ENCODE results near the gene SORT1.
"Not testable (repeated sequence)": the region's sequence is repeated elsewhere in the genome, so short reads cannot be mapped to it uniquely, and the experiment has no call there.

Gene SORT1

GRCh38 chr1:109396871-109397580 is 692 bp downstream of the SORT1 start:
- DNase-seq: peak; percentile 39

- DNase-seq: no peak
Observed at GRCh38 chr1:109396513-109396839, 1.2 kb downstream of the SORT1 start.

GRCh38 chr1:109395602-109396512 is 1.9 kb downstream of the SORT1 start:
- DNase-seq: peak; percentile 10

GRCh38 chr1:109395282-109395599 is 2.5 kb downstream of the SORT1 start:
- not testable (repeated sequence) for DNase-seq

- no peak for DNase-seq
Observed at GRCh38 chr1:109394591-109395281, 3.0 kb downstream of the SORT1 start.

- no peak for DNase-seq
Observed at GRCh38 chr1:109393617-109394233, 4.0 kb downstream of the SORT1 start.

GRCh38 chr1:109392788-109393616 is 4.7 kb downstream of the SORT1 start:
- no peak for DNase-seq

- no peak for DNase-seq
Observed at GRCh38 chr1:109392037-109392787, 5.5 kb downstream of the SORT1 start.

- DNase-seq: no peak
Observed at GRCh38 chr1:109391626-109392025, 6.1 kb downstream of the SORT1 start.

- no peak for DNase-seq
Observed at GRCh38 chr1:109391157-109391556, 6.6 kb downstream of the SORT1 start.

GRCh38 chr1:109389638-109390341 is 7.9 kb downstream of the SORT1 start:
- DNase-seq: no peak

GRCh38 chr1:109388884-109389637 is 8.7 kb downstream of the SORT1 start:
- peak; percentile 55 for DNase-seq

- DNase-seq: peak; percentile 28
Observed at GRCh38 chr1:109388208-109388711, 9.5 kb downstream of the SORT1 start.

- DNase-seq: no peak
Observed at GRCh38 chr1:109386054-109386717, 11.5 kb downstream of the SORT1 start.

GRCh38 chr1:109385417-109385816 is 12.3 kb downstream of the SORT1 start:
- peak; percentile 12 for DNase-seq

- no peak for DNase-seq
Observed at GRCh38 chr1:109383854-109384253, 13.9 kb downstream of the SORT1 start.

GRCh38 chr1:109383087-109383779 is 14.5 kb downstream of the SORT1 start:
- no peak for DNase-seq

GRCh38 chr1:109381573-109381972 is 16.1 kb downstream of the SORT1 start:
- no peak for DNase-seq

- no peak for DNase-seq
Observed at GRCh38 chr1:109379907-109380306, 17.8 kb downstream of the SORT1 start.

Data from NCI-H82 (cell line).